ENCODE results near the gene GZMM. TPM values are rescaled to one million over a fixed set of nuclear protein-coding genes. Genes with fewer than 3 reads are reported as not detected.

GZMM gene
- total and polyA plus RNA-seq, 2 of the 13 experiments (the other 11 are each of a cell fraction or from before 2014, with no cell fraction given) = 0.07 TPM; not detected in 1

DNA sequence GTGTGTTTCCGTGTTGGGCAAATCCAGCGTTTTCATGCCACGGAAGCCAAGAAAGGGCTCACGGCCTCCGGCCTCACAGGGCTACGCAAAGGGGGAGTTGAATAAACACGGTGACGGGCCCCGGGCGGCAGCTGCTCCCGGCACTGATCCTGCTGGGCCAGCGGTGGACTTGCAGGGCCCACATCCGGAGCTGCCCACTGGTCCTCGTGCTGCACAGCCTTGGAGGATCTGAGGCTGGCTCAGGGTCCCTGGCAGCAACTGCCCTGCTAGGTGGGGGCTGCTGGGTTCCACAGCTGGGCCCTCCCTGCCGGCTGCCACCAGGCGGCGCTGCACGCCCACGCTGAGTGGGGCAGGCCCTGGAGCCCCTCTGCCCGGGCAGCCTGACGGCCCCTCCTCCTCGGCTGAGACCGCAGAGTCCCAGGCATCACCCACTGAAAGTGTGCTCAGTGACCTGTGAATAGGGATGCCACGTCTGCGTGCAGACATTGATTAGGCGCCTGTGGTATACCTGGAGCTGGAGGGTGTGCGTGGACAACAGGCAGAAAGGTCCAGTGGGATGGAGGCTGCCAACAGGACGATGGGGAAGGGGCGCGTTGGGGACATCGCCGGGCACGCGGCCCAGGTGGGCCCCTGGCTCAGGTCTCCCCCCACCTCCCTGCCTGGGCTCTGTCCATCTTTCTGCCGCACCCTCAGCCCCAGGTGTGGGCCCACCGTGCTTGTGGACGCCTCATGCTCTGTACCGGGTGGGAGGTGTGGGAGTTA lies 40.6 kb downstream of the GZMM start (continued):
- TF ChIP-seq, protein P1, sequence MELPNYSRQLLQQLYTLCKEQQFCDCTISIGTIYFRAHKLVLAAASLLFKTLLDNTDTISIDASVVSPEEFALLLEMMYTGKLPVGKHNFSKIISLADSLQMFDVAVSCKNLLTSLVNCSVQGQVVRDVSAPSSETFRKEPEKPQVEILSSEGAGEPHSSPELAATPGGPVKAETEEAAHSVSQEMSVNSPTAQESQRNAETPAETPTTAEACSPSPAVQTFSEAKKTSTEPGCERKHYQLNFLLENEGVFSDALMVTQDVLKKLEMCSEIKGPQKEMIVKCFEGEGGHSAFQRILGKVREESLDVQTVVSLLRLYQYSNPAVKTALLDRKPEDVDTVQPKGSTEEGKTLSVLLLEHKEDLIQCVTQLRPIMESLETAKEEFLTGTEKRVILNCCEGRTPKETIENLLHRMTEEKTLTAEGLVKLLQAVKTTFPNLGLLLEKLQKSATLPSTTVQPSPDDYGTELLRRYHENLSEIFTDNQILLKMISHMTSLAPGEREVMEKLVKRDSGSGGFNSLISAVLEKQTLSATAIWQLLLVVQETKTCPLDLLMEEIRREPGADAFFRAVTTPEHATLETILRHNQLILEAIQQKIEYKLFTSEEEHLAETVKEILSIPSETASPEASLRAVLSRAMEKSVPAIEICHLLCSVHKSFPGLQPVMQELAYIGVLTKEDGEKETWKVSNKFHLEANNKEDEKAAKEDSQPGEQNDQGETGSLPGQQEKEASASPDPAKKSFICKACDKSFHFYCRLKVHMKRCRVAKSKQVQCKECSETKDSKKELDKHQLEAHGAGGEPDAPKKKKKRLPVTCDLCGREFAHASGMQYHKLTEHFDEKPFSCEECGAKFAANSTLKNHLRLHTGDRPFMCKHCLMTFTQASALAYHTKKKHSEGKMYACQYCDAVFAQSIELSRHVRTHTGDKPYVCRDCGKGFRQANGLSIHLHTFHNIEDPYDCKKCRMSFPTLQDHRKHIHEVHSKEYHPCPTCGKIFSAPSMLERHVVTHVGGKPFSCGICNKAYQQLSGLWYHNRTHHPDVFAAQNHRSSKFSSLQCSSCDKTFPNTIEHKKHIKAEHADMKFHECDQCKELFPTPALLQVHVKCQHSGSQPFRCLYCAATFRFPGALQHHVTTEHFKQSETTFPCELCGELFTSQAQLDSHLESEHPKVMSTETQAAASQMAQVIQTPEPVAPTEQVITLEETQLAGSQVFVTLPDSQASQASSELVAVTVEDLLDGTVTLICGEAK (IDR thresholded peaks at IDR 0.05) = no peak
- TF ChIP-seq, protein P1 (CRISPR knock-in tag; IDR thresholded peaks at IDR 0.05) = 0 out of 2 replicates have a peak, but pooled peaks have one; percentile 42
- TF ChIP-seq SRSF1 (optimal IDR thresholded peaks at IDR 0.05; ENCODE audit: low read depth, low read length) = peak; percentile 72
- peak; percentile 36; the same call in 1 of the 2 replicates for TF ChIP-seq ZNF788 (CRISPR knock-in tag; IDR thresholded peaks at IDR 0.05; ENCODE audit: borderline replicate concordance)
- 0 out of 2 replicates have a peak, but pooled peaks have one; percentile 24 for TF ChIP-seq ATF3 (CRISPR knock-in tag; IDR thresholded peaks at IDR 0.05)
- TF ChIP-seq, protein P2, sequence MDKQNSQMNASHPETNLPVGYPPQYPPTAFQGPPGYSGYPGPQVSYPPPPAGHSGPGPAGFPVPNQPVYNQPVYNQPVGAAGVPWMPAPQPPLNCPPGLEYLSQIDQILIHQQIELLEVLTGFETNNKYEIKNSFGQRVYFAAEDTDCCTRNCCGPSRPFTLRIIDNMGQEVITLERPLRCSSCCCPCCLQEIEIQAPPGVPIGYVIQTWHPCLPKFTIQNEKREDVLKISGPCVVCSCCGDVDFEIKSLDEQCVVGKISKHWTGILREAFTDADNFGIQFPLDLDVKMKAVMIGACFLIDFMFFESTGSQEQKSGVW (CRISPR knock-in tag; IDR thresholded peaks at IDR 0.05; ENCODE audit: borderline replicate concordance) = no peak
- peak; percentile 40; the same call in 1 of the 2 replicates for TF ChIP-seq HDAC2 (CRISPR knock-in tag; IDR thresholded peaks at IDR 0.05)
- TF ChIP-seq THAP8 (CRISPR knock-in tag; IDR thresholded peaks at IDR 0.05; ENCODE audit: borderline replicate concordance) = no peak; the same call in 1 of the 2 replicates
- TF ChIP-seq GLI4 (CRISPR knock-in tag; IDR thresholded peaks at IDR 0.05; ENCODE audit: borderline replicate concordance) = 0 out of 2 replicates have a peak, but pooled peaks have one; percentile 28
- TF ChIP-seq SALL1 (CRISPR knock-in tag; IDR thresholded peaks at IDR 0.05) = peak; percentile 66; the same call in 1 of the 2 replicates
- no peak for TF ChIP-seq SNRNP70 (IDR thresholded peaks at IDR 0.05; ENCODE audit: low read depth, low read length)
- TF ChIP-seq, protein P3, sequence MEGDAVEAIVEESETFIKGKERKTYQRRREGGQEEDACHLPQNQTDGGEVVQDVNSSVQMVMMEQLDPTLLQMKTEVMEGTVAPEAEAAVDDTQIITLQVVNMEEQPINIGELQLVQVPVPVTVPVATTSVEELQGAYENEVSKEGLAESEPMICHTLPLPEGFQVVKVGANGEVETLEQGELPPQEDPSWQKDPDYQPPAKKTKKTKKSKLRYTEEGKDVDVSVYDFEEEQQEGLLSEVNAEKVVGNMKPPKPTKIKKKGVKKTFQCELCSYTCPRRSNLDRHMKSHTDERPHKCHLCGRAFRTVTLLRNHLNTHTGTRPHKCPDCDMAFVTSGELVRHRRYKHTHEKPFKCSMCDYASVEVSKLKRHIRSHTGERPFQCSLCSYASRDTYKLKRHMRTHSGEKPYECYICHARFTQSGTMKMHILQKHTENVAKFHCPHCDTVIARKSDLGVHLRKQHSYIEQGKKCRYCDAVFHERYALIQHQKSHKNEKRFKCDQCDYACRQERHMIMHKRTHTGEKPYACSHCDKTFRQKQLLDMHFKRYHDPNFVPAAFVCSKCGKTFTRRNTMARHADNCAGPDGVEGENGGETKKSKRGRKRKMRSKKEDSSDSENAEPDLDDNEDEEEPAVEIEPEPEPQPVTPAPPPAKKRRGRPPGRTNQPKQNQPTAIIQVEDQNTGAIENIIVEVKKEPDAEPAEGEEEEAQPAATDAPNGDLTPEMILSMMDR (CRISPR knock-in tag; IDR thresholded peaks at IDR 0.05) = peak; percentile 97
- TF ChIP-seq ZNF331 (CRISPR knock-in tag; IDR thresholded peaks at IDR 0.05) = peak; percentile 55; the same call in 1 of the 2 replicates
- TF ChIP-seq EED (CRISPR knock-in tag; IDR thresholded peaks at IDR 0.05) = 0 out of 2 replicates have a peak, but pooled peaks have one; percentile 69

All from HepG2 (cell line).